ENCODE data around the gene TRPV4. TPM values are rescaled to one million over a fixed set of nuclear protein-coding genes. Genes with fewer than 3 reads are reported as not detected.

The TRPV4 gene
- total RNA-seq, 2 donors from 2014 or later, result 2.0 to 5.7 TPM

DNA sequence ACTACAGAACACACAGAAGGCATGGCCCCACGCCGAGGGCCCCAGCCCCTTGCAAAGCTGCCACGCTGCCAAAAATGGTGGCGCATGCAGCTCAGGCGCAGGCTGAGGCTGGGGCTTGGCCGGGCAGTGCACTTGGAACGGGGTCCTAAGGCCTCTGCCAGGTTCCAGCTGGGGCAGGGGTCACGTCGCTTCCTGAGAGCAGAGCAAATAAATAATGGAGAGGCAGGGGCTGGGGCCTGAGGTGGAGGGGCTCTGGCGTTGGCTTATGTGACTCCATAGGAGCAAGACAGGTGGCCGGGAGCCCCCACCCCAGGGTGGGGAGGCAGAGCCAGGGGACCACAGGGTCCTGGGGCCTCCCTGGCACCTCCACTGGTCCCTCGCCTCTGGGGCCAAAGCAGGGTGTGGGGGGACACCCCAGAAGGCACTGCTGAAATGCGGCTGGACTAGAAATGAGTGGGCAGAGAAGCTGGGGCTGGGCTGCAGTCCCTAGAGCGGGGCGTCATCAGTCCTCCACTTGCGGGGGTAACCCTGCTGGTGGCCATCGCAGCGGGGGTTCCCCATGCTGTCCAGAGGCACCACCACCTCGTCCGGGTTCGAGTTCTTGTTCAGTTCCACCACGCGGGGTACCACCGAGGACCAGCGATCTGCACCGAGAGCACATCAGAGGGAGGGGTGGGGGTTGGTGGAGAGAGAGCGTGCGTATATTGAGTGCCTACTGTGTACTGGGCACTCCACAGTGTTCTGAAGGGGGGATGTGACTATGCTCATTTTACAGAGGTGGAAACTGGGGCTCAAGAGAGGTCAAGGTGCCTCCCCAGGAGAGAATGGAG is 49.8 kb downstream of the TRPV4 start:
- Histone ChIP-seq H3K9me3 (peaks cover 2% of the 10 kb centered on the region), H3K4me3 (no peak overlapping the region), H3K36me3 (no peaks in the 10 kb centered on the region), H3K4me1 (ENCODE audit: control insufficient read depth in 1 of 2, low read depth in 2 of 2) (no peaks in the 10 kb centered on the region), H3K27me3 (replicated peaks; ENCODE audit: insufficient read depth) (no peaks in the 10 kb centered on the region), H3K27ac (no peak overlapping the region)
- TF ChIP-seq, protein P1, sequence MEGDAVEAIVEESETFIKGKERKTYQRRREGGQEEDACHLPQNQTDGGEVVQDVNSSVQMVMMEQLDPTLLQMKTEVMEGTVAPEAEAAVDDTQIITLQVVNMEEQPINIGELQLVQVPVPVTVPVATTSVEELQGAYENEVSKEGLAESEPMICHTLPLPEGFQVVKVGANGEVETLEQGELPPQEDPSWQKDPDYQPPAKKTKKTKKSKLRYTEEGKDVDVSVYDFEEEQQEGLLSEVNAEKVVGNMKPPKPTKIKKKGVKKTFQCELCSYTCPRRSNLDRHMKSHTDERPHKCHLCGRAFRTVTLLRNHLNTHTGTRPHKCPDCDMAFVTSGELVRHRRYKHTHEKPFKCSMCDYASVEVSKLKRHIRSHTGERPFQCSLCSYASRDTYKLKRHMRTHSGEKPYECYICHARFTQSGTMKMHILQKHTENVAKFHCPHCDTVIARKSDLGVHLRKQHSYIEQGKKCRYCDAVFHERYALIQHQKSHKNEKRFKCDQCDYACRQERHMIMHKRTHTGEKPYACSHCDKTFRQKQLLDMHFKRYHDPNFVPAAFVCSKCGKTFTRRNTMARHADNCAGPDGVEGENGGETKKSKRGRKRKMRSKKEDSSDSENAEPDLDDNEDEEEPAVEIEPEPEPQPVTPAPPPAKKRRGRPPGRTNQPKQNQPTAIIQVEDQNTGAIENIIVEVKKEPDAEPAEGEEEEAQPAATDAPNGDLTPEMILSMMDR (IDR thresholded peaks at IDR 0.05), result no peak
- DNase-seq (ENCODE audit: low spot score), result no peak
- no peak for ATAC-seq (ENCODE audit: insufficient number of reproducible peaks, low FRiP score, low read depth)

DNA sequence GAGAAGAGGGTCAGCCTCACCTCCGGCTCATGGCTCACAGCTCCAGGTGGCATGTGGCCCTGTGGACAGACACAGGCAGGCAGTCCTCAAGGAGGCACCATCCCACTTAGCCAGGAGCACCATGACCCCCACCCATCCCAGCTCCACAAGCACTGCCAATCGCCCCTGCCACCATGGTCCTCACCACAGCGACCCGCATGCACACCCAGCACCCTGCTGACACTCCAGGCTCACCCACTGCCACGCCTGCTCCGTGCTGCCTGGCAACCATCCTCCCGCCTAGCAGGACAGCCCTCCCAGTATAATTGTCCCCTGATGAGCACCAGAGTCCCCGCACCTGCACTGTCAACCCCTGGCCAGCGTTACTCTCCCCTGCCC is 50.9 kb downstream of the TRPV4 start:
- TF ChIP-seq, protein P1 (IDR thresholded peaks at IDR 0.05), result no peak
- Histone ChIP-seq H3K27me3 (replicated peaks; ENCODE audit: insufficient read depth) (no peaks in the 10 kb centered on the region), H3K9me3 (peaks cover 2% of the 10 kb centered on the region), H3K36me3 (no peaks in the 10 kb centered on the region), H3K4me1 (ENCODE audit: control insufficient read depth in 1 of 2, low read depth in 2 of 2) (no peaks in the 10 kb centered on the region), H3K4me3 (no peak overlapping the region), H3K27ac (no peak overlapping the region)
- DNase-seq (ENCODE audit: low spot score) (no peak), ATAC-seq (ENCODE audit: insufficient number of reproducible peaks, low FRiP score, low read depth) (no peak)

DNA sequence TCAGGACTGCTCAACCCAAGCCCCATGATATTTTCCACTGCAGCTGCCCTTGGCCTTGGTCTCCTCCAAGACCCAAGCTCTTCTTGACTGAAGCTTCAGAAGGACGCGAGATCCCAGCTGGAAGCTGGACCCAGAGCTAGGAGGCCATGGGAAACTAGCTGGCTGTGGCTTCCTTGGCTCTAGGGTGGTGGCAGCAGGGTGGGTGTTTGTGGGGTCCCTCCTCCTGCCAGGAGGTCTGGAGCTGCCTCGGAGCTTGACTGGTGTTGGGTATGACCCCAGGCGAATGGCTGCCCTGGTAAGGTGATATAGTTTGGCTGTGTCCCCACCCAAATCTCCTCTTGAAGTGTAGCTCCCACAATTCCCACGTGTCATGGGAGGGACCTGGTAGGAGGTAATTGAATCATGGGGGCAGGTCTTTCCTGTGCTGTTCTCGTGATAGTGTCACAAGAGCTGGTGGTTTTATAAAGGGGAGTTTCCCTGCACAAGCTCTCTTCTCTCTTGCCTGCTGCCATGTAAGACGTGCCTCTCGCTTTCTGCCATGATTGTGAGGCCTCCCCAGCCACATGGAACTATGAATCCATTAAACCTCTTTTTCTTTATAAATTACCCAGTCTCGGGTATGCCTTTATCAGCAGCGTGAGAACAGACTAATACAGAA is 51.4 kb downstream of the TRPV4 start:
- H3K27me3 ChIP-seq (replicated peaks; ENCODE audit: insufficient read depth), result no peaks in the 10 kb centered on the region
- ATAC-seq (ENCODE audit: insufficient number of reproducible peaks, low FRiP score, low read depth), result no peak
- H3K4me1 ChIP-seq (ENCODE audit: control insufficient read depth in 1 of 2, low read depth in 2 of 2), result no peaks in the 10 kb centered on the region
- H3K4me3 ChIP-seq, result no peak overlapping the region
- no peaks in the 10 kb centered on the region for H3K36me3 ChIP-seq
- no peak overlapping the region for H3K27ac ChIP-seq
- H3K9me3 ChIP-seq, result peaks cover 2% of the 10 kb centered on the region
- DNase-seq (ENCODE audit: low spot score), result no peak
- TF ChIP-seq, protein P1 (IDR thresholded peaks at IDR 0.05), result no peak

DNA sequence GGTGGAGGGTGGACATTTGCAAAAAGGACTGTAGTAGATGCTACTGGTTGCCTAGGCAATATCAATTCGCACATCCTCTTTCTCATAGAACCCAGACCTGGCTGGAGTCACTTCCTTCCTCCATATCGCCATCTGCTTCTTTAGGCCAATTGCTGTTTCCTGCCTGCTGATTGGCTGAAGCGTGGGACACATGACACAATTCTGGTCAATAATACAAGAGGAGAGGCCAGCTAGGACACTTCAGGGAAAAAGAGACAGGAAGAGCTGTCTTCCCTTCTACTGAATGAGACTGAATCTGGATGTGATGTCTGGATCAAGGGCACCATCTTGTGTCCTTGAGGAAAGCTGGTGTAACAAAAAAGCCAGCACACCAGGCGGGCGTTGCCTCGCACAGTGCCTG is 53.8 kb downstream of the TRPV4 start:
- H3K27ac ChIP-seq, result no peak overlapping the region
- no peak for ATAC-seq (ENCODE audit: insufficient number of reproducible peaks, low FRiP score, low read depth)
- no peaks in the 10 kb centered on the region for H3K27me3 ChIP-seq (replicated peaks; ENCODE audit: insufficient read depth)
- TF ChIP-seq, protein P1 (IDR thresholded peaks at IDR 0.05), result no peak
- no peak for DNase-seq (ENCODE audit: low spot score)
- H3K4me1 ChIP-seq (ENCODE audit: control insufficient read depth in 1 of 2, low read depth in 2 of 2), result no peaks in the 10 kb centered on the region
- no peaks in the 10 kb centered on the region for H3K36me3 ChIP-seq
- H3K4me3 ChIP-seq, result no peak overlapping the region
- peaks cover 2% of the 10 kb centered on the region for H3K9me3 ChIP-seq

DNA sequence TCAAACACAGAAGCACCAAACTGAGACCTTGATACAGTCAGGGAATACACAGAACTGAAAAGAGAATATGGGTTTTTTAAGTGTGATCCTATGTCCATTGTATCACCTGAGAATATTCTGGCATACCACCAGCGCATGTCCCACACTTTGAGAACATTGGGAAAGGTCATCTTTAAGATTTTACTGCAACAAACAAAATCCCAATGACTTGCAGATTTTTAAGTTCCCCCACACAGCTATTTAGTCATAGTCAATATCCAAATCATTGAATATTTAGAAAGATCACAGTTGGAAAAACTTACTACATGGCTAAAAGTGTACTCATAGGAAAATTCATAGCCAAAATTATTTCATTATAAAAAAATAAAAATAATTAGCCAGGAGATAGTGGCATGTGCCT is 54.5 kb downstream of the TRPV4 start:
- DNase-seq (ENCODE audit: low spot score) (no peak), ATAC-seq (ENCODE audit: insufficient number of reproducible peaks, low FRiP score, low read depth) (no peak)
- TF ChIP-seq, protein P1 (IDR thresholded peaks at IDR 0.05), result no peak

More for the DNA sequence above, 54.5 kb downstream of the TRPV4 start:
- H3K27me3 ChIP-seq (replicated peaks; ENCODE audit: insufficient read depth), result no peaks in the 10 kb centered on the region
- H3K4me3 ChIP-seq, result no peak overlapping the region
- no peaks in the 10 kb centered on the region for H3K36me3 ChIP-seq
- H3K27ac ChIP-seq, result no peak overlapping the region
- no peaks in the 10 kb centered on the region for H3K4me1 ChIP-seq (ENCODE audit: control insufficient read depth in 1 of 2, low read depth in 2 of 2)
- peaks cover 2% of the 10 kb centered on the region for H3K9me3 ChIP-seq
